Daoy (cell line): ENCODE results near the gene C1orf141. TPM values are rescaled to one million over a fixed set of nuclear protein-coding genes. Genes with fewer than 3 reads are reported as not detected.
"Not testable (repeated sequence)": the region's sequence is repeated elsewhere in the genome, so short reads cannot be mapped to it uniquely, and the experiment has no call there.

Experiments
- DNase-seq: peaks from one replicate; pipeline ENCODE4 v3.0.0-alpha.2; 2015; ENCODE audit warnings: low read depth
- total RNA-seq: library from RNA; depleted of rRNA; stranded (reverse); fragments of >200 nt; shearing (Covaris generic); gene quantifications from 2 replicates; pipeline ENCODE4 v1.2.3, GENCODE V29; 2014

Gene C1orf141
- total RNA-seq, 1 experiment from 2014 or later = not detected

DNA sequence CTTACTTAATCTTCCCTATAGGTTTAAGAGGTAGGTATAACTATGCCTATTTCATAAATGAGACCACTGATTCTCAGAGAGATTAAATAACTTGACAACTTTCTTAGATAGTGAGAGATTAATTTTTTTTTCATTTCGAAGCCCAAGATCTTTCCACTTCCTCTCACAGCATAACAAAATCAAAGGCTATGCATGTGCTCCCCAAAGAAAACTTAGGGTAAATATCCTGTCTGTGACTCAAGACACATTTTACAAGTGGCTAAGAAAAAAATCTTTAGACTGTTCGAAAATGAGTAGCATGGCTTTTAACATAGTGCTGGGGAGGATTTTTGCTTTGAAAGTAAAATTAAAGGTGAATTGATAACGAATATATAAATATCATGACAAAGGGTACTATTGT lies 8.2 kb upstream of the C1orf141 start:
- DNase-seq = no peak

DNA sequence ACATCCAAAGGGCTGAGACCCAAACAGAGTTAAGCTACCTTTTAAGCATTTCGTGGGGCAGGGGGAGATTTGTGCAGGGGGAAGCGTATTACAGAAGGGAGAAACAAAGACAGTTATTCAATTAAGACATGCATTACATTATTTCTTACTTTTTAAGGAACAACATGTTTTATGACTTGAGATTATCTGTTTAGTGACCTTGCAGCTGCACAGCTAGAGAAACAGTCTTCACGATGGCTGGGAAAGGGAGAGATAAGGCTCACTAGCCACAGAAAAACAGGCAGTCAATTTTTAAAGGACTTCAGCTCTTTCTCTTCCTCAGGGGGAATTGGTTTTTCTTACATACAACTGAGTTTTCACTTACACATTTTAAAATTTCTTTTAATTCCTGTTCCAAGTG lies 7.1 kb upstream of the C1orf141 start:
- not testable (repeated sequence) for DNase-seq

DNA sequence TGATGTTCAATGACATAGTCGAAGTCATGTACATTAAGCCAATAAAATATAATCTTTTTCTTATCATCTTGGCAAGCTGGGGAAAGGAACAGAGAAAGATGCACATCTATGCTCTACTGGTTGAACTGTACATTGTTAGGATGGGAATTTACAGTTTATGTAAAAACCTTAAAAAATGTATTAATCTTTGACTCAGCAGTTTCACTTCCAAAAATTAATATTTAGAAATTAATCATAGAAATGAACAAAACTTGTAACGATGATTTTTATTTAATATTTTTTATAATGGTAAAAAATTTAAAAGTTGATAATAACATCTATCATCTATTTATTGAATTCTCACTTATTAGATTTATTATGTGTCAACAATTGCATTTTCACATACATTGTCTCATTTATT lies 5.7 kb upstream of the C1orf141 start:
- DNase-seq = no peak

DNA sequence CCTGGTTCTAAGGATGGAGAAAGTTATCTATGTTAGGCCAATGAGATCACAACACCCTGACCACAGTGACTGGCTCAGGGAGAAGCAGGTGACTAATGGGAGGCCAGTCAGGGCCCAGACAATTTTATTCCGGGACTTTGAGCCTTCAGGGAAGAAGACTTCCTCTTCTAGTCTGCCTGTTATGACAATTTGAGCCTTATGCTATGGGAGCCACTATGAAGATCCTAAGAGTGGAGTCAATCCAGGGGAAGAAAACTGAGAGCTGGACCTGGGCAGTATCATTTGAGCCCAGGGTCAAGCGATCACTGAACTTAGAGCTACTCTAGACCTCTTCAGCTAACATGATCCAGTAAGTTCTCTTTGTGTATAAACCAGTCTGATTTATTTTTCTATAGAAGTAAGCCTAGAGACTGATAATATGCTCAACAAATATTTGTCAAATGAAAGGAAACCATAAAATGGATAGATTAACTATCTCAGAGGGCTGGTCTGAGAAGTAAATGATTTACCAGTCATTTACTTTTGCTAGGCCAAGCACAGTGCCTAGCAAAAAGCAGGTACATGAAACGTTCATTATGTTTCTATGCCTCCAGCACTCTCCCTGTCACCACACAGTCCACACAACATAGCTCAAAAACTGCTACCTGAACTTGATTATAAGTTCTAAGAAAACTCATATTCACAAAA lies 4.2 kb upstream of the C1orf141 start:
- DNase-seq = no peak

DNA sequence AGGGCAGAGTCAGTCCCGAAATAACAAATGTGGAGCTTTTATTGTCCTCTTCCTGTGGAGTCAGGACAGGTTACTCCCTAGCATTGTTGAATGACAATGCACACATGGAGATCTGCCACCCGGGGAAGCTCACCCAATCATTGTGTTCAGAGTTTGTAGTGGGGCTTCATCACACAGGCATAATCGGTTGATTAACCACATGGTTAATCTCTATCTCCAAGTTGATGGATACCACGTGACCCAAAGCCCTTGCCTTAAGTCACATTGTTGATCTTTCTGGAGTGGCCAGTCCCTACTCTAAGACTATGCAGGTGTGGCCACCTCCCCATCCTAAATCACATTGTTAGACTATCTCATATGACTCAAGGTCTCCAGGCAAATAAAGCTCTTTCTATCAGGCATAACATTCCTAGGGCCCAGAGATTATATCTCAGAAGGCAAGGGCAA lies 2.6 kb upstream of the C1orf141 start:
- DNase-seq = no peak

DNA sequence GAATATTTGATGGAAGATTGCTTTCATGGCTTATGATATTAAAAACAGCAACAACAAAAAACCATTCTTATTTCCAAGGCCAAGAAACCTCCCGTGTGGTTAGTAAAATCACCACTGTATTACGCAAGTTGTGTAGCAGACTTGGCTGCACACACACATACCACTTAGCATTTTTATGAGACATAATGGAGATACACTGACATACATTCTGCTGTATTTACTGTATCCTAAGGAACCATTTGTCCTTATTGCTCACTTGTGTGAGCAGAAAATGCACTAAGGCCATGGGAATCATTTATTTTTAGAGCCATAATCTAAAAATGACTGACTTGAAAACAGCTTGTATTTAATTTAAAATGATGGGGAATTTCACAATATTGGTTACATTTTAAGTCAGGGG lies 584 bp upstream of the C1orf141 start:
- DNase-seq = no peak

DNA sequence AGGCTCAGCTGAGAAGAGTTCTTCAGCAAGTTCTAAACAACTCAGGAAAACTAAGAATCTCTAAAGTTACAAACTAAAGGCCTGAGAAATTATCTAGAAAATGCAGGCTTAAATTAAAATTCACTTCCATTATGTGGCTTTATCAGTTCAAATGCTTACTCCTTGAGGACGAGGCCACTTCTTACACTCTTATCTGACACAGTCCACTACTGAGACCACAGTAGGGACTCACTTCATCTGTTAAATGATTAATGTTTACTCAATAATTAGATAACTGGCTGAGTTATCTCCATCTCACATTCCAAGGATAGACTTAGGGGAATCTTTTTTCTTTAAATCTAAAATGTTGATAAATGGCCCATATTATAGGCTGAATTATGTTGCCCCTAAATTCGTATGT lies 1.6 kb downstream of the C1orf141 start:
- no peak for DNase-seq

DNA sequence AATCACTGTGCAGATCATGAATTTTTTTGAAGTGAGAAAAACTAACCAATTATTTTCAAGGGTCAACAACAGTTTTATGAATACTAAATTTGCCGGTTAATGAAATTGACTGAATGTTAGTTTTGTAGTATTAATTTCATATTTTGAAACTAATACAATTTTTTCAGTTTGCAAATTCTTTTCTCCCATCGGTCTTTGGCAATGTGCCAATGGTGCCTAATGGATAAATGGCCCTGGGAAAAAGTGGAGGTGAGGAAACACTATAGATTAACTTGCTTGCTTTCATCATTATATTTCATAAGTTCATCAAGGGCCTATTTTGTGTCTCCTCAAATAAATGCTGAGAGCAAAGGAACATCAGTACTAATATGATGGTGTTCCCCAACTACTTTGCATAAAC lies 4.1 kb downstream of the C1orf141 start:
- DNase-seq = no peak

DNA sequence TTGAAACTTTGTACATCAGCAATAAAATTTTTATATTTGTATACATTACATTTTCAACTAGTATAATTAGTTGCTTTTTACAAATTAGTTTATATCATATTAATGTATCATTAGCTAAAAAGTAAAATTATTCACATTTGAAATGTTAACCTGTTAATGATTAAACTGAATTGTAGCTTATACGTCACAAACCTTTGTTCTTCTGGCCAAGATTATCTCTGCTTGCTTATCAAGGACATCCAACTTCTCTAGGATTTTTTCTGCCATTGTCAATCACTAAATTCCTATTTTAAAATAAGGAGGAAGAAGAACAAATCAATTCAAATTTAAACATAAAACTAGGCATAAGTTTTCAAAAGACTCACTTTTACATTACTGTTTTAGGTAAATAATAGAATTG lies 7.8 kb downstream of the C1orf141 start:
- no peak for DNase-seq

DNA sequence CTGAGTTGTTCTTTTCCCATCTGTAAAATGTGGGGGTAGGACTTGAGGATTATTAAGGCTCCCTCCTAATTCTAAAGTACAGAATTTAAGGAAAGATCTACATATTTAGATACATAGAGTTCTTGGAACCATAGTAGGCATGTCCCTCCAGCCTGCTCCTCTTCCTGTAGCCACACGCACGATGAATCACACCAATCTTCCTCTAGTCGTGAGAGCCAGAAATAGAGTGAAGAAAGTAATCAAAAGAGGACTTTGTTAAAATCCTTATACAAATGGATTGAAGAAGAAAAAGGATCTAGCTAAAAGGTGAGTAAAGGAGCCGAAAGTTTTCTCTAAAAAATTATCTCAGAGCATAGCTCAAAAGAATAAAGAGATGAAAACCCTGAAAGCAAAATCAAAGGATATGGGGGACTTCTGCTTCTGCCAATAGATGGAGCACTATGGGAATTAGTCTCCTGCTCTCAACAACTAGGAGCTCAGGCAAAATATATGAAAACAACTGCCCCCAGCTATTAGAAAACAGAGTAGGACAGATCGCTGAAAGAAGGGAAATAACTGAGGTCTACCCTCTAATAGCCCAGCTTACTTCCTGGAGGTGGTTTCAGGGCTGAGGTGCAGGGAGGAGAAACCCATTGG lies 8.5 kb downstream of the C1orf141 start:
- DNase-seq = peak; percentile 32

DNA sequence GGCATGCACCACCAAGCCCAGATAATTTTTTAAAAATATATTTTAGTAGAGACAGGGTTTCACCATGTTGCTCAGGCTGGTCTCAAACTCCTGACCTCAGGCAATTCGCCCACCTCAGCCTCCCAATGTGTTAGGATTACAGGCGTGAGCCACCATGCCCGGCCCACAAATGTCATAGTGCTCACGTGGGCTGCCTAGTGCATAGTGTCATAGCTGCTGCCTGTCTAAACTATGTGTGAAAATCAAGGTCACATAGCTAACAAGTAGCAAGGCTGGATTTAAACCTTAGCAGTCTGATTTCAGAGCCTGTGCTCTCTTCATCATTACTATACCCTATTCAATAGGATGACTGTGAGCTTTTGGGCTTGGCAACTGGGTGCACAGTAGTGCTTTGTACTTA lies 10.3 kb downstream of the C1orf141 start:
- DNase-seq = no peak

DNA sequence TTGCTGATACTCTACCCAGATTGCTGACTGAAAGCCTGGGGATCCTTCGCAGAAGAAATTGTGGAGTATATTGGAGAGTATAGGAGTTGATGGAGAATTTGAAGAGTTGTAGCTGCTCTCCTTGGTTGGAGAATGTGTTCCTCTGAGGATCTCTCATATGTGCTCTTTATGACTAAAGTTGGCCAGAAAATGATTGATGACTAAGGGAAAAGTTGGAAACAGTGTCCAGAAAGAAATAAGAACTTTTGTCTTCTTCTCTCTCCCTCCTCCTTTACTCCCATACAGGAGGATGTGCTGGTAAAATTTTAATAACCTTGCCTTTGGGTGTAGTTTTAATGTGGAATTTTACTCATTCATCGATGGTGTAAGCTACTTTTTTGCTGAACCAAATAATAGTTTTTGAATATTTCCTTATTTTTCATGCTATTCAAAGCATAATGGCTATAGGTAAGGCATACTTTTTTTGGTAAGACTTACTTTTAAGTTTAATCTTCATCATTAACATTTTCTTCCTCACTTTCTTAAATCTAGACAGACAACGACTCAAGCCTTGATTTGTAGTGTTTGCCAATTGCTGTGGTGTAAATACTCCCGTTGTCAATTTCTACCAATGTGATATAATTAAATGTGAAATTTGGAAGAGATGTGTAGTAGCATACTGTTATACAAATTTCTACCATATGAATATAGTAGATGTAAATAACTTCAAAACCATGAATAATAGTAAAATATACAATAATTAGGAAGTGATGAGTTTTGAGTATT lies 13.7 kb downstream of the C1orf141 start:
- no peak for DNase-seq

DNA sequence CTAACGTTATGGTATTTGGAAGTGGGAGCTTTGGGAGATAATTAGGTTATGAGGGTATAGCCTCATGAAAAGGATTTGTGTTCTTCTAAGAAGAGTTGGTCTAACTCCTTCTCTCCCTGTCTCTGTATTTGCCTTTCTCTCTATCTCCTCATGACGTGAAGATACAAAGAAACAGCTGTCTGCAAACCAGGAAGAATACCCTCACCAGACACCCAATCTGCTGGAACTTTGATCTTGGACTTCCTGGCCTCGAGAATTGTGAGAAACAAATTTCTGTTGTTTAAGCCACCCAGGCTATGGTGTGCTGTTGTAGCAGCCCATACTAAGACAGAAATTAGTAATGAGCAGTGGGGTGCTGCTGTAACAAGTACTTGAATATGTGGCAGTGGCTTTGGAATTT lies 16.1 kb downstream of the C1orf141 start:
- no peak for DNase-seq

DNA sequence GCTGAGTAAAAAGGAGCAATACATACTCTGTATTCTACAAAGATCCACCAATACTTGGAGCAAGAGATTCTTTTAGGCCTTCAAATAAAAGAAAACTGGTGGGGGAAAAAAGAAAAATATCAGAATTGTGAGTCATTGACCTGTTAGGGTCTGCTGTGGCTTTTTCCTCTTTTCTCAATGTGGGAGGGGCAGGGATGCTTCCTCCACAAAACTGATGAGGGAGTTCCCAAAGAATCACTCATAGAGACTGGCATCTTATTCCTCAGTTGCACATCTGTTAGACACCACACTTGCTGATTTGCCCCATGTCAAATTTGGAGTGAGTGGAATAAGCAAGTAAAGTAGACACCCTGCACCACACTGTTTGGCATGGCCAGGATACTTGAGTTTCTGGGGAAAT lies 16.6 kb downstream of the C1orf141 start:
- DNase-seq = peak; percentile 11

DNA sequence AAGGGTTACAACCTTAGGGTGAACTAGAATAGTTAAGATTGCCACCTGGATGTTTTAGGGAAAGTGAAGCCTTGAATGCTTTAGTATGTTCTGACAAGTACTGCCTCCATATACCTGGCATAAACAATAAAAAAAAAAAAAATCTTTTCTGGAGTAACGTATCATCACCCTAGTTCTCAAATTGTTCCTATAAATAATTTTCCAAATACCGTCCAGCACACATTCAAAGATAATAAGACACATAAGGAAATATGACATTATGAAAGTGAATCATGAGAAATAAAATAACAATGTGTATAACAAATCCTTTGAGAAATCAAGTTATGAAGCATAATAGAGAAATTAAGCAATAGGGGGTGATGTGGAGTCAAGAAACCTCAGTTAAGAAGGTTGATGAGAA lies 20.6 kb downstream of the C1orf141 start:
- no peak for DNase-seq

DNA sequence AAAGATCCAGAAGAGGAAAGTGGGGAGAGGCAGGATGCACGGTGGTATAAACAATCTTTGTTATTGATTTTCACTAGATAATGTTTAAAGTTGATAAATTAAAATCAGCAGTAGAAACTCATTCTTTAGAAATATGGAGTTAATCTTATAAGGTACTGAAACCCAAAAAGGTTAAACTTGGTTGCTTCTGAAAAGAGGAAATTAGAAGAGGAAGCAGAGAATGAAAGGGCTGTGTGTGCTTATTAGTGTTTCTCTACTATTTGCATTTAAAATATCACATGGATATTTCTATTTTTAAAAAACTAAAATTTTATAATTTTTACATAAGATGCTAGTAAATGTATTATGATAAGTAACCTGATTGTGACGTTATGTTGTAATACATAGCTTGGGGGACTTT lies 24.4 kb downstream of the C1orf141 start:
- no peak for DNase-seq

DNA sequence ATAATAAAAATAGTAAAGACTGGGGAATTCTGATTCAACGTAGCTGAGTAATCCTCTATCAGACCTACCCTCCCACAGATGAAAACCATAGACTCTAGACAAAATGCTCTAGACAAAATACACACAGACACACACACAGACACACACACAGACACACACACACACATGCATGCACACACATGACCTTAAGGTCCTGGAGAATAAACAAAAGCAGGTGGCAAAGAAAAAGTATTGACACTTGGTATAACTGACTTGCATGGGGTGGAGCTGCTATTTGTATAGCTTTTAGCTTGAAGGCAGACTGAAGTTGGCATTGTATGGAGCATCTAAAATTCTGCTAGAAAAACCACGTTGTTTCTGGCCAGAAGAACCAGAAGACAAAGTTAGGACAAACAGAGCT lies 29.3 kb downstream of the C1orf141 start:
- no peak for DNase-seq

DNA sequence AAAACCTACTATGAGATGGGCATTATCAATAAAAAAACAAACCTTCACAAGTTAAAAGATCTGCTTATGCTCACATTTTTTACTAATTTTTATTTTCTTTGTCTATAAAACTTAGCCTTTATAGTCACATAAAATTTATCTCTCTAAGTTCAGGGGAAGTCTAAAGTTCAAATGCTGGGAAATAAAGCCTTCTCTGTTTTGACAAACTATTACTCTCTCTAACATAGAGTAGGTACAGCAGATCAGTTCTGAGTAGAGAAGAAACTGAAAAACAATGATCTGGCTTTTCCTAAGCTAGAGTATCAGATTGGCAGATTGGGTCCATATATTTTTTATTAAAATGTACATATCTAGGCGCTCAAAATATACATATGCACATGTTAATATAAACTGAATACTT lies 31.2 kb downstream of the C1orf141 start:
- DNase-seq = no peak

DNA sequence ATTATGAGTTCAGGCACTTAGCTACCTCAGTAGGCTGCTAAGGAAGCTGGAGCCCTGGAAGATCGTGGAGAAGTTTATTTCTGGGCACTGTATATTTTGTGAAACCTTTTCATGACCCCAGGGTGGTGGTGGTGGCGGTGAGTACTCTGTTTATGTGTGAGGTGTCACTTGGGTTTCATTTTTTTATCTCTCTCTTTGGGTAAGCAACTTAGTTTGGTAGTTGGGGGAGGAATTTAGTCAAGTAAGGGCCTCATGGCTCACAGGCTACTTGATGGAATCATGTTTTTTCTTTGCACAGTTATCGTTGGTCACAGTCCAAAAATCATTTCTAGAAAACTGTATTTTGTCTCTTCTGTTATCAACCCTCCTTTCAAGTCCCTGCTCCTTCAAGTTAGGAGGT lies 33.9 kb downstream of the C1orf141 start:
- no peak for DNase-seq

DNA sequence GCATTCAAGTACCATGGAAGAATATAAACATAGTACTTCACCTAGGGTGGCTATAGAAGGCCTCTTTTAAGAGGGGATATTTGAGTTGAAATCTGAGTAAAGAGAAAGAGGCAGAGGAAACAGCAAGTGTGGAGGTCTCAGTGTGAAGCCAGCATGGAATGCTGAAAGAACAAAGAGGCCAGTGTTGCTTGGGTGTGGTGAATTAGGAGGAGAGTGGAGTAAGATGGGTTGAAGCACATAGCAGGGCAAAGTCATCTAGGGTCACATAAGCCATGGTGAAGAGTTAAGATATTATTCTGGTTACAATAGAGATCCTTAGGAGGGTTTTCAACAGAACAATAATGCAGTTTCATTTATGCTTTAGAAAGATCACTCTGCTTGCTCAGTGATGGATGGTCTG lies 37.5 kb downstream of the C1orf141 start:
- no peak for DNase-seq

DNA sequence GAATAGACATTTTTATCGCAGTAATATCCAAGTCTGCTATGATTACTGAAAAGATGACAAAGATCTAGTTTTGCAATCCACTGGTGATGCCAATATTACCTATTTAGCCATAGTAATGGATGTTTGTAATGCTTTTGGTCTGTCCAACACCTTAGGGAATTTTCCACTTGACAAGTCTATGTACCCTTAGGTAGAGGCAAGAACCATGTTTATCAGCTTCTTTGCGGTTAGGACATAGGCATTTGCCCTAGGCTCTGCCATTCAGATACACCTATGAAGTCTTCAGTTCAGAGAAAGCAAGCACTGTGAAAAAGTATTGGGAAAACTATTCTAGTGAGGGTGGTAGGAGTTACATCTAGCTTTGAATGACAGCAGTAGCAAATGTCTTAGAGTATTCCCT lies 40.6 kb downstream of the C1orf141 start:
- DNase-seq = no peak

DNA sequence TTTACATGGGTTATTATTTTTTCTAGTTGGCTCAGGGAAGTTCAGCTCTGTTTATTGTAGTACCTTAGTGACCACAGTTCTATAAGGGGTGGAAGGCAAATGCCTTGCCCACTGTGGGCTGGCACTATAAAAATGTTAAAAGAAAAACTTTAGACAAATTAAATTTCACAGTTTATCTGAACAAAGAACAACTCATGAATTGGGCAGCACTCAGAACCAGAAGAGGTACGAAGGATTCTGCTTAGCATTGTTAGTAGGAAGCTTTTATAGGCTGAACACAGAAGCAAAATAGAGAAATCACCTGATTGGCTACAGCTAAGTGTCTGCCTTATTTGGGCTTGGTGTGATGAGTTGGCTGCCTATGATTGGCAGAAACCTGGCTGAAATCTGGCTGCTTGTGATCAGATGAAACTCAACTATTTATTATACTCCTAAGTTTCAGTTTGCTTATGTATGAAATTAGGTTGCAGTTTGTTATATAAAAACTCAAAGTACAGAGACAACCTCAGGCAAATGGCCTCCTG lies 45.0 kb downstream of the C1orf141 start:
- DNase-seq = no peak

DNA sequence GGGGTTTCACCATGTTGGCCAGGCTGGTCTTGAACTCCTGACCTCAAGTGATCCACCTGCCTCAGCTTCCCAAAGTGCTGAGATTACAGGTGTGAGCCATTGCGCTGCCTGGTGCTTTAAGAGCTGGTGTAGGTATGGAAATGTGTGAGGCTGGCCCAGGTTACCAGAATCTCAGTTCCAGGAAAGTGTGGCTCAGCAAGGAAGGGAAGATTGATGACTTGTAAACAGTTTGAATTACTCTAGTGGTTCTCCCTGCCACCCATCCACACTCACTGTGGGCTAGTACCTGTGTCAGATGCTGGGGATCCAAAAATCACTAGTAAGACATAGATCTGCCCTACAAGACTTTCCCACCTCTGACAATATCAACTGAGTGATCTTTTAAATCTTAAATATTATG lies 46.3 kb downstream of the C1orf141 start:
- DNase-seq = no peak
